HG03439 (cell line): ENCODE data around the gene TBCD.

Experiments used
- ATAC-seq: cut with Tn5 transposase; IDR thresholded peaks from one replicate; pipeline ENCODE4 v1.9.1; 2021; ENCODE audit warnings: mild to moderate bottlenecking, moderate library complexity; ENCODE audit not compliant: unreplicated experiment

Gene TBCD

DNA sequence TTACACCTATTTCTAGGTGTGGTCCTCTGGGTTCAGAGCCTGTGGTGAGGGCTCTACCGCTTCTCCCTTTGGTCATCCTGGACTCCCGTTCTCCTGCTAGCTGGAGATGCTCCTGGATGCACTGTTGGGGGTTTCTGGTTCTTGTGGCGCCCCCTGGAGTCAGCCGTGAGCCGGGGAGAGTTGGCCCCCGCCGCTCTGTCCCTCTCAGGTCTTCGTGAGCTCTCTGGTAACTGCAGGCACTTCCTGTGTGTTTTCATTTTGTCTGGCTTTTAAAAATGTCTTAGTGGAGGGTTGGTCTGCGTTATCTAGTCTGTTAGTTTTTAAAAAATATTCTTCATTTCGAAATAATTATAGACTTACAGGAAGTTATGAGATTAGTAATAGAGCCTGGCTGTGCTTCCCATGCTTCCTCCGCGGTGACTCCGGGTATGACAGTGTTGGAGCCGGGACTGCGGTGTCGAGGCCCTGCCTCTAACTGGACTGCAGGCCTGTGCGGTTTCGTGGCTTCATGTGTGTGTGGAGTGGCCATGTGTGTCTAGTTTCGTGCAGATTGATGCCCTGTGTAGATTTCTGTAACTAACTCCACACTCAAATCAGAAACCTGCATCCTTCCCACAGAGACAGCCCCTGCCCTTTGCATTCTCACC lies 166.0 kb downstream of the TBCD start:
- ATAC-seq, result no peak

DNA sequence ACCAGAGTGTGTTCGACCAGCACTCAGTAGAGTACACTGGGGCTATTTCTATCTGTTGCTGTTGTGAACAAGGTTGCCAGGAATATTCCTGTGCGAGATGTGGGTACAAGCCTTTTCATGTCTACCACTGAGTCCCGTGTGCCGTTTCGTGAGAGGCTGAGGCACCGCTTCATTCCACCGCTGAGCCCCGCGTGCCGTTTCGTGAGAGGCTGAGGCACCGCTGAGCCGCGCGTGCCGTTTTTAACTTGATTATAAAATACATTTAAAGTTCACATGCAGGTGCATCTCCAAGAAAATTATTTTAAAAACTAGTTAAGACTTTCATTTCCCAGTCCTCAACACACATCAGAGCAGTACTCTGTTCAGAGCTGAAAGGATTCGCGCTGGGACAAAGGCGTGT lies 166.6 kb downstream of the TBCD start:
- no peak for ATAC-seq

DNA sequence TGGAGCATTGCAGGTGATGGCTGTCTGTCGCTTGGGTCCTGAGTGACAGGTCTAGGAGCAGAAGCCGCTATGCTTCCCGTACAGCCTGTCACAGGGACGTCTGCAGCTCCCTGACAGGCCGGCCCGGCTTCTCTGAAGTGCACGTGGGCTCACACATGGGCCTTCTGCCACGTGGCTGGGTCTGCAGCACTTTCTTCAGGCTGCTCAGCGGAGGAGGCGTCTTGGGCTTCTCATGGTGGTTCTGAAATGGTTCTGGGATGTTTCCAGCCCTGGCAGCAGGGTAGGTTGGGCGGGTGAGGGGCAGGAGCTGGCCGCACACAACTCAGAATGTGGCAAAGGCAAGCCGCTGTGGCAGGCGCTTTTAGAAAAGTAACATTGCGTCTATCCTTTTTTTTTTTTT lies 168.3 kb downstream of the TBCD start:
- no peak for ATAC-seq

DNA sequence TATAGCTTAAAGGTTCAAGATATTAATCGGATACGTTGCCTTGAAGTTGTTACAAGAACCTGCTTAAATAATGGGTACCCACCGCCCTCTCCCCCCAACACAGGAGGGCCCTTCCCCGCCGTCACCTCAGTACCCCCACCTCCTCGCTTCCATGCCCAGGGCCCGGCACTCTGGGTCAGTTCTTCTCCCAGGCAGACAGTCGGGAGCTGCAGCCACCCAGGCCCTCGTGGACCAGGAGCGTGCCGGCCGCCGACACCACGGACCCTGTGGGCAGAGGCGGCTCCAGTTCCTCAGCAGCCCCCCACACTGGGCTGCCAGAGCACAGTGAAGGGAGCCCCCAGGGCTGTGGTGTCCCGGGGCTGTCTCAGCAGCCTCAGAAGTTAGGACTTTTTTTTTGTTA lies 168.8 kb downstream of the TBCD start:
- ATAC-seq, result no peak

DNA sequence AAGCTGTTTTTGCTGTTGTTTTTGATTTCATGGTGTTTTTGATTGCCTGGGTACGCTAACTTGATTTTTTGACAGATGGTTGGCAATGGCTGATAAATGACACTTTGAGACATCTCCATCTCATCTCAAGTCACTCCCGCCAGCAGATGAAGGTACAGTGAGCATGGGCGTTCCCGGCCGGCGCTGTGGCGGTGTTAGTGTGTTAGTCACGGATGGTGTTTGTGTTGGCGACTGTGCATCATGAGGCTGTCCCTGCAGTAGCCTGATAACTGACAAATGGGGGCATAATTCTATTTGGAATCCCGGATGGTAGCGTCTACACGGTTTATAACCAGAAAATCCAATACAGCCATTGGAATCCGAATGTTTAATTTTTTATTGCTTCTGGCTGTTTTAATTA lies 169.6 kb downstream of the TBCD start:
- ATAC-seq, result no peak

DNA sequence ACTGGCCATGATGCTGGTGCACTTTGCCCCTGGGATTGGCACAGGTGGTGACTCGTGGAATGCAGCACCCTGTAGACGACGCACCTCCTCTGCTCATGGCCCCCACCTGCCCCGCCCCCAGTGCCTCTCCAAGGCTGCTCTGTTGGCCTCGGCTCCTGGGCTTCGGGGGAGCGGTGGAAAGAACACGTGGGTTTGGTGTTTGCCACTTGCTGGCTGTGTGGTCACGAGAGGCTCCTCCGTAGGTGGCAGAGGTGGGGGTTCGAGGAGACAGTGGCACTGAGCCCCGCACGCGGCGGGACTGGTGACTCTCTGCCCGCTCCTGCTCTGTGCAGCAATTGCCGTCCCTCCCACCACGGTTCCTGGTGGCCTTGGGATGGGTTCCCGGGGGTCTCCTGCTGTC lies 170.8 kb downstream of the TBCD start:
- no peak for ATAC-seq

DNA sequence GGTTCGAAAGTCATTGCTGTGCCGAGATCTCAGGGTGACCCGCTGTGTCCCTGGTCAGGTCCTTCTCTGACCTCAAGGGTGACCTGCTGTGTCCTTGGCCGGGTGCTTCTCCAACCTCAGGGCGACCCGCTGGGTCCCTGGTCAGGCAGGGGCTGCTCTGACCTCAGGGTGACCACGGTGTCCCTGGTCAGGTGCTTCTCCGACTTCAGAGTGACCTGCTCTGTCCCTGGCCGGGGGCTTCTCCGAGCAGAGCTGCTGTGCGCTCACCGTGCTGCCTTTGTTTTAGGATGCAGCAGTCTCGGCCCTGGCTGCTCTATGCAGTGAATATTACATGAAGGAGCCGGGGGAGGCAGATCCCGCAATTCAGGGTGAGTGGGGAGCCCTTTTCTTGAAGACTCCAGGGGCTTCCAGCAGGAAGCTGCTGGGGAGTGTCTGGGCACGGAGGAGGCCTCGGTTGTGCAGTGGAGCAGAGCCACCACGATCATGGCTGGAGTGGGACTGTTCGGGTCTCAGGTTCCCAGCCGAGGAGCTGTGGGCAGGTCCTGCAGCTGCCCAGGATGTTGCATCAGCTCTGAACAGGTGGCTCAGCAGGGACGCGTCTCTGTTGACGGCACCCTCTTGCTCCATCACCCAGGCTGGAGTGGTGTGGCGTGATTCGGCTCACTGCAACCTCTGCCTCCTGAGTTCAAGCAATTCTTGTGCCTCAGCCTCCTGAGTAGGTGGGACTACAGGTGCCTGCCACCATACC lies 171.7 kb downstream of the TBCD start:
- ATAC-seq, result no peak

DNA sequence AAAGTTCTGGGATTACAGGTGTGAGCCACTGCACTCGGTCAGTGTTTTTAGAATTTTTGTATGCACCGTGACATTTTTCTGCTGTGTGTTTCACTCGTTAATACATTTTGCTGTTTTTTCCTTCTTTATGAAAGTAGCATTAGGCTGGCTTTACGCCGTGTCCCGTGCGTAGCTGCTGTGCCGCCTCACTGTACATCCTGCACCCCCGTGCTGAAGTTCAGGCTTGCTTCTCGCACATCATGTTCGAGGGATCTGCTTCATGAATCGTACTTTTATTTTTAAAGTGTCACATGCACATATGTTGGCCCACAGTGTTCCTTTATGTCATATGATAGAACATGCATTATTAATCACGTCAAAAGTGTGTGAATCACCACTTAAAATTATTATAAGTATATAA lies 172.3 kb downstream of the TBCD start:
- no peak for ATAC-seq

DNA sequence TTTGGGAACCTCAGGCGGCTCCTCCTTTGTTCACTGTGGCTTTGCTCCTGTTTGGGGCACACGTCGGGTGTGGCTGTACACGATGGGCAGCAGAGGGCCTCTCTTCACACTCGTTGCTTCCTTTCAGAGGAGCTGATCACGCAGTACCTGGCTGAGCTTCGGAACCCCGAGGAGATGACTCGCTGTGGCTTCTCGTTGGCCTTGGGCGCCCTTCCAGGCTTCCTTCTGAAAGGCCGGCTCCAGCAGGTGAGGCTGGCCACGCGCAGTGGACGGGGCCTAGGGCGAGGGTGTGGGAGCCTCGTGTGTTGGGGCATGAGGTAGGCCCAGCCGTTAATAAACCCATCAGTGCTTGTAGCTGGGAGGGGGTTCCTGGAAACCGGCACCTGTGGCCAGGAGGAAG lies 172.9 kb downstream of the TBCD start:
- ATAC-seq, result no peak

DNA sequence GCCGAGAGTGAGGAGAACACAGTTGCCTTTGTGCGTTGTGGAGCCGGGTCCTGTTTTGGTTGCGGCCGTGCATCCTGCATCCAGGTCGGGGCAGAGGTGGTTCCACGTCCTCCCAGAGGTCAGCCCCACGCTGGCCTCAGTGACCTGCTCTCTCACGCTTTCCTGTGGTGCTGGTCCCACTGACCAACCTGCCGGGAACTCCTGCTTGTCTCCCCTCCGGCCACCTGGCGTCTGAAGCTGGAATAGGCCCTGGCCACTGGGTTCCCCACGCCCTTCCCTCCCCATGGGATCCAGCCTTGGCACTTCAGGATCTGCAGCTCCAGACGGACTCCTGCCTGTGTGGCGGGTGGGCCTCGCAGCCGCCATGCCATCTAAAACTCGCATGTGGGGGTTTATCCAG lies 173.5 kb downstream of the TBCD start:
- ATAC-seq, result no peak

DNA sequence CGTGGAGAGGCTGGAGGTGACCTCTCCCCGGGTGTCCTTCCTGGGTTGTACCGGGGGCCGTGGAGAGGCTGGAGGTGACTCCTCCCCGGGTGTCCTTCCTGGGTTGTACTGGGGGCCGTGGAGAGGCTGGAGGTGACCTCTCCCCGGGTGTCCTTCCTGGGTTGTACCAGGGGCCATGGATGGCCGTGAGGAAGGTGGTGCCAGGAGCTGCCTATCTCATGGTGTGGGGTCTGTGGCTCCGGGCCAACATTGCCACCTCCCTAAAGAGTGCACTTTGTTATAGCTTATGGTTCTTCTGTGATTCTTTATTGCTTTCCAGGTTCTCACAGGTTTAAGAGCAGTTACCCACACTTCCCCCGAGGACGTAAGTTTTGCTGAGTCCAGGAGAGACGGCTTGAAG lies 174.2 kb downstream of the TBCD start:
- ATAC-seq, result no peak

DNA sequence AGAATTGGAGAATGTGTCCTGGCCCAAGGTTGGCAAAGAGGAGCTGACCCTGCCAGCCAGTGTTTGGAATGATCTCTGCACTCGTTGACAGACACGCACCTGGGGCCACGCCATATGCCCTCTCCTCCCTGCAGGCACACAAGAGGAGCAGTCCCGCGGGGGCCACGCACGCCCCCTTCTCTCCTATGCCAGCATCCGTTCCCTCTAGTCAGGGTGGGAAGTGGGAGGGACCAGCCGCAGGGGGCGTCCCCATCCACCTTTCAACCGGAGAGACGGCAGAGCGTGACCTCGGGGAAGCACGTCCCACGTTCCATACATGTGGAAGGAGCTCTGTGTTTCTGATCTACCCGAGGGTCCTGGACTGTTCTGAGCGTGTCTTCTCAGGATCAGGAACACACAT lies 174.9 kb downstream of the TBCD start:
- no peak for ATAC-seq

DNA sequence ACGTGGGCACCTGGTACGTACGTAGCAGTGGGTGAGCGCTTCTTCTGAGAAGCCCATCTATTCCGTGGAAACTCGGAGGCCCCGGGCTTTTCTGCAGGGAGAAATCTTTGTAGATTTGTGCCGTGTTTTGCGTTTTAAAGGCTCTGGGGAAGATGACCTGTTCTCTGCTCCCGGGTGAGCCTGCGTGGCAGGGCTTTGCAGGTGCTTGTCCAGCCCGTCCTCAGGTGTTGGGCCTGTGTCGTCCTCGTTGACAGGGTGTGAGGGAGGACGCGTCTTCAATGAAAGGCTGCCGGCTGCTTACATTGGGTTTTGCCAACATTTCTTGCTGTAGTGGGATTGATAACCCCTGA lies 175.4 kb downstream of the TBCD start:
- no peak for ATAC-seq

DNA sequence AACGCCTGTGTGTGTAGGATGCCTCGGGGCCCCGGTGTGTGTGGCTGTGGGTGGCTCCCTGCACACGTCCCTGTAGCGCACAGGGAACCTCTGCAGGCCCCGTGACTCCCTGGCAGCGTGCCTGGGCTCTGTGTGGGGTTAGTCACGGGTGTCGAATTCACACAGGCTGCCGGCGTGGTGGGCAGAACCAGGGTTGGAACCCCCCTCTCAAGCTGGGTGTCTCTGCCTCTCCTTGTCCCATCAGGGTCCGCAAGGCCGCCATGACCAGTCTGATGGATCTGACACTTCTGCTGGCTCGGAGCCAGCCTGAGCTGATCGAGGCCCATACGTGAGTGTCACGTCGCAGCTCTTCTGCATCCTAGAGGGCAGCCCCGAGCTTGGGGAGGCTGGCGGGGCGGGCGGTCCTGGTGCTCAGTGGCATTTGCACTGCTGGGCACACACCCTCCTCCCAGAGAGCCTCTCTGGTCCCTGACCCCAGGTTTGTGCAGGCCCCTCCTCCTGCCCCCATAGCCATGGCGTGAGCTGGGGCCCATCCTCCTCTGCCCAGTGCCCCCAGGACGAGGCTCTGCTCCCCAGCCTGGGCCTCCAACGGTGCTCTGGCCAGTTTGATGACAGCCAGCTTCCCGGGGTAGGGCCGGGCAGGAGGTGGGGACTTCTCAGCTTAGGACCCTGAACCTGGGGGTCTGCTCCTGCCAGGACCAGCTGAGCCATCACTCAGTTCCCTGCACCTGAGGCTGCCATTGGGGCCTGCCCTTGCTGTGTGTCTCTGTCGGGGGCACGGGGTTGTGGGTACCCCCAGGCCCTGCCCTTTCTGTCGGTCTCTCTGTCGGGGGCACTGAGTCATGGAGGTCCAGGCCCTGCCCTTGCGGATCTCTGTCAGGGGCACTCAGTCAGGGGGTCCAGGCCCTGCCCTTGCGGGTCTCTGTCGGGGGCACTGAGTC lies 176.1 kb downstream of the TBCD start:
- ATAC-seq, result no peak

DNA sequence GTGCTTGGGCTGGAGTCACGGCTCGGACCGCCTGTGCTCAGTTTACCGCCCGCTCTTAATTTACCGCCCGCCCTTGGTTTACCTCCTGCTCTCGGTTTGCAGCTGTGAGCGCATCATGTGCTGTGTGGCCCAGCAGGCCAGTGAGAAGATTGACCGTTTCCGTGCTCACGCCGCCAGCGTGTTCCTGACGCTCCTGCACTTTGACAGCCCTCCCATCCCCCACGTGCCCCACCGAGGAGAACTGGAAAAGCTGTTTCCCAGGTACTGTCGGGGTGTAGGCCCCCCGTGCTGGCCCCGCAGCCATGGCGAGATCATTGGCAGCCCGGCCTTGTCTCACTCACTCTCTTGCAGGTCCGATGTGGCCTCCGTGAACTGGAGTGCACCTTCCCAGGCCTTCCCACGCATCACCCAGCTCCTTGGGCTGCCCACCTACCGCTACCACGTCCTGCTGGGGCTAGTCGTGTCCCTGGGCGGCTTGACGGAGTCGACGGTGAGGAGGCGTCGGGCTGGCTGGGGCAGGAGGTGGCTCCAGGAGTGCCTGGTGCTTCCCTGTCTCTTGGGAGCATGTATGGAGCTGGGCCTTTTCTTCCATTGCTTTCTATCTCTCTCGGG lies 177.3 kb downstream of the TBCD start:
- ATAC-seq, result no peak

DNA sequence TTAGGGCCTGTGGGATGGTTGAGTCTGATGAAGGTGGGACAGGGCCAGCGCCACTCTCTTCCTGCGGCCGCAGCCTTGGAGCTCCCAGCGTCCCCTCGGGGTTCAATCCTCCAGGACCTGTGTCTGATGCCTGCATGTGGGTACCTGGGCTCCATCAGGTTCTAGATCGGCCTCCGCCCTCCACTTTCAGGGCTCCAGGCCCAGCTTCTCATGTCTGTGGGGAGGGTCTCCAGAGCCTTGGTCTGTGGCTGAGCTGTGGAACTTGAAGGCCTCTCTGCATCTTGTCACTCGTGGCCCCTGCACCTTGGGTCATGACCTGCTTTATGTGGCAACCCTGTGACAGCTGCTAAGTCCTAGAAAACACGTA lies 177.8 kb downstream of the TBCD start:
- no peak for ATAC-seq

DNA sequence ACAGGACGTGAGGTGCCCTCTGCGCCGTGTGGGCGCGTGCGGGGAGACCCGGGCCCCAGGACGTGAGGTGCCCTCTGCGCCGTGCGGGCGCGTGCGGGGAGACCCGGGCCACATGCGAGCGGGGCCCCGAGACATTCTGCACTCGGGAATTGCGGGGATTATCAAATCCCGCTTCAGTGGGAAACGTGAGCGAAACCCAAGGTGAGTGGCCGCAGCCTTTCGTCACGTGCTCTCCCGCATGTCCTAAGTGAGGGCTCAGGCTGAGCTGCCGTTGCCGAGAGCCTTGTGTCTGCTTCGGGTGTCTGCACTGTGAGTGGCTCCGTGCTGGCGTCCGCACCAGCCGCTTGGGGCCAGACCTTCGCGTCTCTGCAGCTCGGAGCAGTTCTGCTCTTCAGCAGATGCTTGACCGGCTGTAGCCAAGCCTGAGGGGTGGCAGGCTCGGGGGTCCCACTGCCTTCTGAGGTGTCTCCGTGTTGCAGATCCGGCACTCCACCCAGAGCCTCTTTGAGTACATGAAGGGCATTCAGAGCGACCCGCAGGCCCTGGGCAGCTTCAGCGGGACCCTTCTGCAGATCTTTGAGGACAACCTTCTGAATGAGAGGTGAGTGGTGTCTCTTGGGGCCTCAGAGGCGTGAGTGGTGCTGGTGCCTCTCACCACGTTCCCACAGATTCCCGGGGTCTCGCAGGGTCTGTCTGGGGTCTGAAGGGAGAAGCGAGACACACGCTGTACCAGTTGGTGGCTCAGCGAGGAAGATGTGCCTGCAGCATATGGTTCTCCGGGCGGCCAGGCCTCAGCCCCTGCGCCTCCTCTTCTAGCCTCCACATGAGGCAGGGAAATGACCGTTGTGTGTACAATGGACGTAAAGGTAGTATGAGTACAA lies 178.4 kb downstream of the TBCD start:
- ATAC-seq, result no peak

DNA sequence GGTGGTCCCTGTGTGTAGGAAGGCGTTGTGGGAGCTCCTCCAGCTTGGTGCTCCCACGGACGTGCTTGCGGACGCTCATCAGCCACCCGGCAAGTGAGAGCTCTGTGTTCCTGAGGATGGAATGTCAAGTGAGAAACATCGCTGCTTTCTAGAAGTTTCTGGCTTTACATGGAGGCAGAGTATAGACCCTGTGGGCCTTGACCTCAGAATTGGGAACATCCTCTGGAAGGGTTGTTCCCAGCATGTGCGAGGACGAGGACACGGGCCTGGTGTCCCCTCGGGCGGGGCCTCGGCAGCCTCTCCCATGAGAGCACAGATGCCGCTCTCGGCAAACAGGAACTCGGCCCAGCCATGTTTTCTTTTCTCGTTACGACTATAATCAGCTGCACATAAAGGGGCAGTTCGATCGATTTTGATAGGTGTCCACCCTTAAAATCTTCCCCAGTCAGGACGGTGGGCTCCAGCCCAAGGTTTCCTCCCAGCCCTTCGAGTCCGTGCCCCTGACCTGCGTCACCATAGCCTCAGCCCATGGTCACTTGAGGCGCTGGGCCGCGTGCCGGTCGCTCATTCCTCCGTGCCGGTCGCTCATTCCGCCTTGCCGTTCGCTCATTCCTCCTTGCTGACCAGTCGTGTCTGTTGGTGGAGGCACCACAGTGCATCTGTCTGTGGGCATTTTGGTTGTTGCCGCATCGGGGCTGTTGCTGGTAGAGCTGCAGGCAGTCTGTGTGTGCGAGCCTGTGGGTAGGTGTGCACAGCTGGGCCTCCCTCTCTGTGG lies 179.2 kb downstream of the TBCD start:
- ATAC-seq, result no peak

DNA sequence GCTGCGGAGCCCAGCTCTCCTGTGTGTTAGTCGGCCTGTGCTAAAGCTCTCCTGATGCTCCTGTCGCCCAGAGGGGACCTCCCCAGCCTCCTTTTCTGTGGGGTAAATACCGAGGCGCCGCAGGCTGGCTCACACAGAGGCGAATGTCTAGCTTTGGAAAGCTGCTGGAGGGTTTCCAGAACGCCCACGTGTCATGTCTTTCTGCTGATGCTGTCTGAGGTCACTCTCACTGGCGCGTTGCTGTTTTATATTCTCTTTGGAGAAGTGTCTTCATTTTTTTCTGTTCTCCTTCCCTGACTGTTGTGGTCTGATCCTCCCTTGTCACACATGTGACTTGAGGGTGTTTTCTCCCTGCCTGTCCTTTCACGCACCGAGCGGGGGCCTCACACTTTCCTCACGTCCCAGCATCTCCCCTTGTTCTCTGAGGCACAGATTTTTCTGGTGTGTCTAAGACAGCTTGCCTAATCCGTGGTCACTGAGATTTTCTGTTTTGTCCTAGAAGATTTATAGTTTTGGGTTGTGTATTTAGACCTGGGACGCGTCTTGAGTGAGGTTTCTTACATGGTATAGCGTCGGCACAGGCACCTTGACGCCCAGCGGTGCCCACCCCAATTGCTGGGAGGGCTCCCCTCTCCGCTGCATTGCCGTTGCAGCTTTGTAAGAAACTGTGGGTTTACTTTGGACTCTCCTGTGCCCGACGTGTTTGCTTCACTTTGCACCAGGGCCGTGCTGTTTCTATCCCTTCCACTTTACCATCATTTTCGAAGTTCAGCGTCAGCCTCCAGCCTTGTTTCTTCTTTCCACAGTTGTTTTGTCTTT lies 180.0 kb downstream of the TBCD start:
- ATAC-seq, result no peak
